AG04450 (cell line): ENCODE measurements around the gene OSBPL5. TPM values are rescaled to one million over a fixed set of nuclear protein-coding genes. Genes with fewer than 3 reads are reported as not detected.

Experiments used
- CTCF ChIA-PET: fragments of 300-600, 350-600 bp; formaldehyde crosslinking; extraction: SDS; loops from one replicate; lab custom pipeline; 2022; ENCODE audit warnings: antibody characterized with exemption, inconsistent platforms; lab: Charles Lee
- POLR2A ChIA-PET: fragments of 350-600 bp; formaldehyde crosslinking; extraction: SDS; loops from one replicate; lab custom pipeline; 2021; ENCODE audit warnings: antibody characterized with exemption, inconsistent platforms; lab: Yijun Ruan, JAX
- DNase-seq: peaks from one replicate; pipeline ENCODE4 v3.0.0-alpha.2; 2011; ENCODE audit warnings: low read depth, low spot score
- H3K27ac ChIP-seq: one replicate; pipeline ENCODE4 v1.5.1; 2012; ENCODE audit warnings: low read depth, low read length, control low read depth
- H3K27me3 ChIP-seq: one replicate; pipeline ENCODE4 v1.6.0; 2012; ENCODE audit warnings: low read length; ENCODE audit not compliant: control insufficient read depth, insufficient read depth
- H3K4me3 ChIP-seq: 2 replicates; pipeline ENCODE4 v1.5.1; 2011; ENCODE audit warnings: mild to moderate bottlenecking, low read depth, low read length, control low read depth
- H3K9me3 ChIP-seq: 2 replicates; pipeline ENCODE4 v1.5.1; 2012; ENCODE audit warnings: low read length; ENCODE audit not compliant: control insufficient read depth, insufficient read depth
- CTCF ChIP-seq: IDR thresholded peaks from 2 replicates; pipeline ENCODE4 v1.5.1; 2011; ENCODE audit warnings: low read depth, low read length, control low read depth, inconsistent platforms
- polyA plus RNA-seq: library from polyadenylated mRNA; depleted of rRNA; stranded (reverse); fragments of >200 nt; gene quantifications from 2 replicates; pipeline ENCODE4 v1.2.3, GENCODE V29; 2011

Gene OSBPL5
- polyA plus RNA-seq, 1 experiment: 7.4 TPM

DNA sequence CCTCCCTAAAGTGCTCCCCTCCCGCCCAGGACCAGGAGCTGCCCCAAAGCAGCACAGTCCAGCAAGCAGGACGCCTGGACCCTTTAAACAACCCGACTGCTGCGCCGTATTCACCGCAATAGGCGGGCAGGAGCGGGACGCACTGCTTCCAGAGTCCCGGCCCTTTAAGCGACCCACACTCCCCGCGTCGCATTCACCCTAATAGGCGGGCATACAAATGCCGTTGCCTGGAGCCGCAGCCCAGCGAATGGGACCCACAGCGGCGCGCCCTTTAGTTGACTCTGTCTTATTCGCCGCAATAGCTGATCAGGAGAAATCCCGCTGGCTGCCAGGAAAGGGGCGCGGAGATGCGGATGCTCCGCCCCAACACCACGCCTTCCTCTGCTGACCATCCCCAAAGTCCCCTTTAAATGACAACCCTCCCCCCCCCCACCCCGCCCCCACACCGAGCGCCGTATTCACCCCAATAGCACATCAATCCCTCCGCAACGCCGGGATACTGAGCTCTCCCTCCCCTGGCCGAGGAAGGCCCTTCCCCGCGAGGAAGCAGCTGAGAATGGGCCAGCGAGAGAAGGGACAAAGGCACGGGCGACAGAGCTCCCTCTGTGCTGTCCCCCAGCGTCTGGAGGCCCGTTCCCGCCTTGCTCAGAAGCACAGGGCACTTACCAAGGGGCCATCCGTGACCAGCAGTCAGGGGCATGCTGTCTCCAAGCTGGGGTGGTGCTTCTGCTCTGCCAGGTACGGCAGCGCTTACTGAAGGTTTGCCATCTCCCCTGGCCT lies 4.7 kb downstream of the OSBPL5 start:
- peak overlapping the region; percentile 66 for H3K4me3 ChIP-seq
- POLR2A ChIA-PET: interaction anchor here (0.6 to 0.8 kb wide), 2 partner anchors 9 to 1412 kb away, joined by 3 read pairs; no protein-coding TSS in a partner anchor
- no peak for TF ChIP-seq CTCF
- peak; percentile 79 for DNase-seq
- H3K27me3 ChIP-seq: no peaks in the 10 kb centered on the region
- H3K9me3 ChIP-seq: peaks cover 4% of the 10 kb centered on the region
- peak overlapping the region; percentile 47 for H3K27ac ChIP-seq
- CTCF ChIA-PET: interaction anchor here (0.7 to 1.1 kb wide), 2 partner anchors 46 to 69 kb away, joined by 3 to 5 read pairs; no protein-coding TSS in a partner anchor

DNA sequence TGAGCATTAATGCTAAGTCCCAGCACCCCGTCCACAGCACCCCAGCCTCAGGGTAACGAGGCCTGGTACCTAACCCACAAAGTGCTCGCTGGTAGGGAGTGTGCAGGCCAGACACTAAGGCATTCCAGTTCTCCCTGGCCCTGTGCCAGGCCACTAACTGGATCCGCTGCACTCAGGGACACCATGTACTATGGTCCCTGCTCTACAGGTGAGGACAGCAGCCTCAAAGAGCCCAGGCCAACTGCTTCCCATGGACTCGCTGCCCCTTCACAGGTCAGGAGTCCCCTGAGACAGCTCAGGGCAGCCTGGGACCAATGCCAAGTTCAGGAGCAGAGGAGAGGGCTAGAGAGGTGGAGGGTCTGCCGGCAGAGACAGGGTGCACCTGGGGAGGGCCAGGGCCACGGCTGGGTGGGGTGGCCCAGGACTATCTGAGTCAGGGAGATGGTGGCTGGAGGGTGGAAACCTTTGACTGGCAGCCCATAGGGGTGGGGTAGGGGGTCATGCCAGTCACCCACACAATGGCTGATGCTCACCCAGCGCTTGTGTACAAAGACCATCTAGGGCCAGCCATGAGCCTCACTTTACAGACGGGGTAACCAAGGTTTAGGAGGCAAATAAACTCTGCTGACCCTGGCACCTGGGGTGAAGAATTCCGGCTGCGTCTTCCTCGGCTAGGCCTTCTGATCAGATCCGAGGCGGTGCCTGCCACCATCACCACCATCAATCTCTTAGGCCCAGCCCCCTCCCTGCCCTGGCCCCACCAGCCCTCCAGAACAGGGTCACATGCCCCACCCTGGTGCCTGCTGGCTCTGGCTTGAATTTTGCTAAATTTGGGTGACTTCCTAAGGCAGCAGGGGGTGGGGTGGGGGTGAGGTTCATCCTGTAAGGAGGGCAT lies 5.6 kb downstream of the OSBPL5 start:
- CTCF ChIA-PET: interaction anchor here (1.1 kb wide), 1 partner anchor 68 kb away, joined by 3 read pairs; no protein-coding TSS in a partner anchor
- Histone ChIP-seq H3K9me3 (peaks cover 4% of the 10 kb centered on the region), H3K27ac (peak overlapping the region; percentile 21), H3K4me3 (peak overlapping the region; percentile 66), H3K27me3 (no peaks in the 10 kb centered on the region)
- TF ChIP-seq CTCF: no peak
- DNase-seq: no peak
- POLR2A ChIA-PET: no interaction called here

GRCh38 chr11:3158821-3159220 lies 6.3 kb downstream of the OSBPL5 start:
- Histone ChIP-seq H3K27me3 (no peaks in the 10 kb centered on the region), H3K27ac (no peak overlapping the region), H3K4me3 (no peak overlapping the region), H3K9me3 (no peaks in the 10 kb centered on the region; the same call in none of the 2 replicates)
- DNase-seq: no peak
- POLR2A ChIA-PET: no interaction called here
- CTCF ChIA-PET: no interaction called here
- TF ChIP-seq CTCF: no peak

- H3K27ac ChIP-seq: no peak overlapping the region
- DNase-seq: no peak
- no peak for TF ChIP-seq CTCF
- no peak overlapping the region for H3K4me3 ChIP-seq
- no peaks in the 10 kb centered on the region; the same call in none of the 2 replicates for H3K9me3 ChIP-seq
- ChIA-PET POLR2A (no interaction called here), CTCF (no interaction called here)
- H3K27me3 ChIP-seq: no peaks in the 10 kb centered on the region
Measured at GRCh38 chr11:3158131-3158591, 6.9 kb downstream of the OSBPL5 start.
